CD4-positive, alpha-beta T cell treated with Interferon alpha-2 for 1 hour (primary cell): ENCODE results near the gene CD47.

Experiments
- DNase-seq, 2 donors: peaks; one replicate each; pipeline ENCODE4 v3.0.0-alpha.2; 2020 to 2022

Gene CD47

DNA sequence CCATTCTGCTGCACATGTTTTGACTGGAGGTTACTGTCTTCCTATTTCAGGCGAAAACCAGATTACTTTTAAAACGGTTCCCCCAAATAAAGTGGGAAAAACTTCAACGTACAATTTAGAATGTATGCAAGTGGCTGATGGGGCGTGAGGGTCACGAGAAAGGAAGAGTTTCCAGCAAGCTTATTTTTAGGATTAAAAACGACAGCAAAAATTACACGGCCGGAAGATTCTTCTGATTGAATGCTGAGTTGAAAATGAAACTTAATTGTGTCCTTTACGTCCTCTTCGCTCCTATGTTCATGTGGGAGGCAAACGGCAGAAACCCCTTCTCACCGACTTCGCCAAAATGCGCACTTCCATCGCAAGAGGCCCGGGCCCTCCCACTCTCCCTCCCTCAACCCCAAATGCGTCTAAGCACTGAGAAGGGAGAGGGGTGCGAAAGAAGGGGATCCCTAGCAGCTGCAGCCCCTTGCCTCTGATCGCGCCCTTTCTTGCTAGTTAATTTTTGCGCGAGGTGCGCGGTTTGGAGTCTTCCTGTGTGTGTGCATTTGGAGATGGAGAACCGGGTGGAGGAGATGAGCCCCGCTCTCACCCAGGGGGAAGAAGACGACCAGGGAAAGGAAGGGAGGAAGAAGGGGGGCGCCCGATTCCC lies 656 bp downstream of the CD47 start:
- DNase-seq = peak; percentile 72 to 74

DNA sequence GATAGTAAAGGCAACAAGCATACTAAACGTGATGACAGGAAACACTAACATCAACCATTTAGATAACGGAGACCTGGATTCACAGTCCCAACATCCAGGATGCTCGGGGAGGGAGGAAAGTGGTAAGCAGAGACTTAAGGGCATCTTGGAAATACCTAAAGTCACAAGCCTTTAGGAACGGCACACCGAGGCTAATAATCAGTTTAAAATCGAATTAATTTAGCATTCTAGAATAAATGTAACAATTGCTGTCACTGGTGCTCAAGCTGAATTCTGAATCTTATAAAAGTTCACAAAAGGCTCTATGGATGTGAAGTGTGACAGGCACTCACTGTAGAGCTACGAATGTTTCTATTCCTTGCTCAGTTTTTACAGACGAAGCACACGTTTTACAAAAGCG lies 1.3 kb downstream of the CD47 start:
- DNase-seq = no peak

DNA sequence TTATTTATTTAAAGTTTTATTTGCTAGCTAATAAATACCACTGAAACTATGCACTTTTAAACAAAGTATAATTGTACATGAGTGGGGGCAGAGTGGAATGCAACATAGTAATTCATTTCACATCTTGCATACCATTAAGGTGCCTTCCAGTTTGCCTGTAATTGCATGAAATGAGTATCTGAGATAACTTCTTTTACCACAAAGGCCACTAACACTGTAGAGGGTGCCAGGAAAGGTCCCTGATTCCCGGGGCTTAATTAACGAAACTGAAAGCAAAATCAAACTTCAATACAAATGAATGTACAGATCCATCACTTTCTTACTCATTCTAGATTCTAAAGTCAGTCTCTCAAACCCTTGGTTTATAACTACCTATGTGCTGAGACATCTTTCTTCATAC lies 2.1 kb downstream of the CD47 start:
- DNase-seq = peak; percentile 45 to 83

DNA sequence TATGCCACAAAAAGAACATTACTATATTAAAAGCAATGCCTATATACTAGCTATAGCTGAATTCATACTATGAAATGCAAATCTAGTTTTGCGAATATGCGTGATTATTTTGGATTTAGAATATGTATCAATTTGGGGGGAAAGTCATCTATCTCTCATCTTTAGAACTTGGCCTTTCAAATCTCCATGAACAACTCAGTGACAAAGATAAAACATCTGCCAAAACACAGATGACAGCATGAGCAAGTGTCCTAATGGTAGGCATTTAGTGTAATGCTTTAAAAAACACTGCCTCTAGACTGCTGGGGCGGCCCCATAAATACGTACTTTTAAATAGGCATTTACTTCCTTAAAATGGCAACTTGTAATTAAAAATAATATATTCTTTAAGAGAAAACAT lies 2.7 kb downstream of the CD47 start:
- DNase-seq = no peak

DNA sequence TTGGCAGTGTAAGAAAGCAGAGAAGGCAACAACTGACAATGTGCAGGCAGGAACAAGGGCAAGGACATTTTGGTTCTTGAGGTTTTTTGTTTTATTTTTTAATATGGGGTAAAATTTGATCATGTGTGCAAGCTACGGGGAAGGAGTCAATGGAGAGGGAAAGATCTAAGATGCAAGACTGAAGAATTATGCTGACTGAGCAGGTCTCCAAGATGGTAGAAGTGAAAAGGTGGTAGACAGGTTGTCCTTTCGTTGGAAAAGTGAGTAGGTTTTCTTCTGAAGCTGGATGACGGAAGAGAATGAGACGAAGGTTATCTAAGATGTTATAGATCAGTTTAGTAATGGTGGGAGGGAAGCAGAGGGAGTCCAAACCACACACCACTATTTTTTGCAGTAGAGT lies 4.2 kb downstream of the CD47 start:
- DNase-seq = no peak

DNA sequence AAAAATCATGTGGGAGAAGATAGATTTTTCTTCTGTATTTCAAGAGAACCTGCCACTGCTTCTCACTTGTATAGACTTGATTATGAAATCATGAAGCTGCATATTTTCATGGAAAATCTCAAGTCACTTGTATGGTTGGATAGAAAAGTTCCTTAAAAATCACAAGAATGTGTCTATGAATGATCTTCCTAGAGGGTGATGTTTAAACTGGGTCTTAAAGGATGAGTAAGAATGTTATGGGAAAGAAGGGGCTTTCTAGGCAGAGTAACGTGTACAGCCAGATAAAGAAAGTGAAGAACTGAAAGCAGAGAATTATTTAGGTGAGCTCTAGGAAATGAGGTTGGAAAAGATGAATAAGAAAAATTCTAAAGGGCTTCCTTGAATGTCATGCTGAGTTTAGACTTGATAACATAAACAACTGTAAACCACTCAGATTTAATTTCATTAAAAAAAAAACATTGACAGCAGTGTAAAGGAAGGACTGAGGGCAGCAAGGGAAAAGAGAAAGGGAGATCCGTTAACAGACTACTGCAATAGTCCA lies 5.0 kb downstream of the CD47 start:
- DNase-seq = no peak

DNA sequence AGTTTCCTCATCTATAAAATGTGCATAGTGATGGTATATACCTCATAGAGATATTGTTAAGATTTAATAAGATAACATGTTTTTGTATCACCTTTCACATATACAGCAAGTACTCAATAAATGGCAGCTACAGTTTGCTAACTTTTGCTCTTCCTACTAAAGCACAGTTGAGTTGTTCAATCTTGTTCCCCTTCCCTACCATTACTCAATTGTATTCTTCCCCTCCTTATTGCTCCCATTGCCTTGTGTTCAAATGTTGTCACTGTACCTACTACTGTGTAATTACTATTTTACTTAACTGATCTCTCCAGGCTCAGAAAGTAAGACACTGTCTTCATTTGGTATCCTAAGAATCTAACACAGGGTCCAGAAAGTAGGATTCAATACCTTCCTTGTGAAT lies 5.5 kb downstream of the CD47 start:
- no peak for DNase-seq

DNA sequence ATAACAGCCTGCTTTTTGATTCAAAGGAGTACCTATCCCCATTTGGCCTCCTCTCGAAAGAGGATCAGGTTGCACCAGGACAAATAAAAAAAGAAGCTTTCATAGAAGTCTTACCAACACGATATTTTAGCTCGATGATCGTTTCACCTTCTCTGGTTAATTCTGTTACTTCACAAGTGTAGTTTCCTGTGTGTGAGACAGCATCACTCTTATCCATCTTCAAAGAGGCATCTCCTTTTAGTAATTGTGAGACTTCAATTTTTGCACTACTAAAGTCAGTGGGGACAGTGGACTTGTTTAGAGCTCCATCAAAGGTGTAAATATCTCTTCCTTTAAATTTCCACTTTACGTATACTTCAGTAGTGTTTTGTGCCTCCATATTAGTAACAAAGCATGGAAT lies 11.0 kb downstream of the CD47 start:
- DNase-seq = no peak

DNA sequence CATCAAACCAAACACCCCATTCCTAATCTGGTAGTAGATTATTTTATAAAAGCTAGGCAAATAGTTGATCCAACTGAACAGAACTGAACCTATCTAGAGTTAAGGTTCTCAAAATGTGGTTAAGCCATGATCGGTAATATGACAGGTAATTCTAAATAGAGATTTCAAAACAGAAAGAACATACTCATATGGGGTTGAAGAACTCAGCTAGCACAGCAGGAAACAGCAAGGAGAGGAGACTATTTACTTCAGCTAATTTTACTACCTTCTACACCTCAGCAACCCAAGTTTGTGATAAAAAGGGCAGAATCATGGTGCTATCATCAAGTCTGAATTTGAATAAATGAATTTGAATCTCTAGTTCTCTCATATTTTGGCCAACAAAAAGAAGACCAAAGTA lies 11.8 kb downstream of the CD47 start:
- DNase-seq = no peak

DNA sequence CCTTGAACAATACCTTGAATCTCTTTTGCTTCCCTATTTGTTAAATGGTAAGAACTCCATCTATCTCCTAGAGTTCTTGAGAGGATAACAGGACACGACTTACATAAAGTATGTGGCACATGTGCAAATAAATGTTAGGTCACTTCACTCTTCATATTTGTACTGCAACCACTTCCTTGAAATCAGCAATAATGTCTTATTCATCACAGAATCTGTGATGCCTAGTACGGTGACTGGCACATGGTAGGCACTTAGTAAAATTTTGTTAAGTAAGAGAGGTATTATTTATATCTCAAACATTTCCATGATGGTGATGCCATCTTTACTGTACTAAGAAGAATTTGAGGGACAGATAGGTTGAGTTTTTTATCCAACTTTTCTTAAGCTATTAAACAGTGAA lies 14.3 kb downstream of the CD47 start:
- no peak for DNase-seq

DNA sequence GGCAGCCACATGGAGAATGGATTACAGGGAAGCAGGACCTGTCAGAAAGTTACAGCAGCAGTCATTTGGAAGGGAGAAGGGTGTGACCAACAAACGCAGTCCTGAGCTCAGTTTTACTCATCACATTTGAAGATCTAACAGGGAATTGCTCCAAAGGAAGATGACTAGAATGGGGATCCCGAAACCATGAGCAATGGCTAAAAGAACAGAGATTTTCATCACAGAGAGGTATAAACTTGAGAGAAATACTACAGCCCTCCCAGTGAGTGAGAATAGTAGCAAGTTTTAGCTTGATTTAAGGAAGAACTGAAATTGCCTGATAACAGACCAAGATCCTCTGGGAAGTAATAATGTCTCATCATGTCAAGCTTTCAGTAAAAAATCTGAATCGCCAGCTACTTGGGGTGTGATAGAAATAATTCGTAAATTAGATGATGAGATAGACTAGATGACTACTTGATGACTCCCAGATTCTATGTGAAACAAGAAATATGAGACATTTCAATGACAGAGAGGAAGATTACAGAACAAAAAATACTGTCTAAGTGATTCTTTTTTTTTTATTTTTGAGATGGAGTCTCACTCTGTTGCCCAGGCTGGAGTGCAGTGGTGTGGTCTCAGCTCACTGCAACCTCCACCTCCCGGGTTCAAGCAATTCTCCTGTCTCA lies 16.9 kb downstream of the CD47 start:
- no peak for DNase-seq

DNA sequence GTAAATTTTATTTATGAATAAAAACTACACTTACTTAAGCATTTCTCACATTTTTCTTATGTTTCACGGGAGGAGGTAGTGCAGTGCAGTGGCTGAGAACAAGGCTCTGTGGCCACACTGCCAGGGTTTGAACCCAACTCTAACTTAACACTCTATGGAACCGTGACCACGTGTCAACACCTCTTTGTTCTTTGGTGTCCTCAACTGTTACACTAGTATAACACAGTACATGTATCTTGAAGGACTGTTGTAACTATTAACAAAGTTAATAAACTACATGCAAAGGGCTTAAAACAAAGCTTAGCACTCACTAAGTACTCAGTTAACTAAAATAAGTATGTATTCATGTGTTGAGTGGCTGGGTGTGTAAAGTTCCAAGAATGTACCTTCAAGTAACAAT lies 19.5 kb downstream of the CD47 start:
- DNase-seq = peak in 1 of 2 donors; percentile 36

DNA sequence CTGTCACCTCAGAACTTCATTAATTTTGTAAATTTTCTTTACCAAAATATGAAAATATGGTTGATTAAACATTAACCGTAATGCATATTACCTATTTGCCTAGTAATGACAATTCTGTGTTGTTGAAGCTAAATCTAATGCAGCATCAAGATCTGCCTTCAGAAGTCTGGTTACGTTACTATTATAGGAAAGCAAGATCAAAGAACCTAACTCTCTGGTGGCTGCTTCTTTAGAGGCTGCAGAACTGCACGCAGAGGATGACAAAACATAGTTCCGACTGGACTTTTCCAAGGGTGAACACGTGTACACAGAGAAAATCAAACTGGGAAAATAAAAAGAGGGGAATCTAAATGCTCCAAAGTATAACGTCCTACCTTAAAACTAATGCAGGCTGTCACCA lies 20.5 kb downstream of the CD47 start:
- DNase-seq = no peak

DNA sequence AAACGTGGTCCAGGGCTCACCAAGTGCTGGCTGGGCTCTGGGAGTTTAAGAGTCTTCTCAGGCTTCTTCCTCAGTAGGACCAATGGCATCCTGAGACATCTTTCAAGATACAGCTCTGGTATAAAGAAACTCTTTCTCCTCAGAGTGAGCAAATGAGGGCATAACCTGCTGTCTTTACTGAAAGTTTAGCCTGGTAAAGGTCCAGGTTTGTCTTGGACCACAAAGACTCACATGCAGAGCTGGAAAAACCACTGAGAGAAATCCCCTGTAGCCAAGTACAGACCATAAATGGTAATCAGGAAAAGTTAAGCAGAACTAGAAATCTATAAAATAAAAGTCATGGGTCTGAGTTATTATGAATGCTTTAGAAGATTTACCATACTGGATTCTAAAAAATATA lies 23.1 kb downstream of the CD47 start:
- DNase-seq = no peak

DNA sequence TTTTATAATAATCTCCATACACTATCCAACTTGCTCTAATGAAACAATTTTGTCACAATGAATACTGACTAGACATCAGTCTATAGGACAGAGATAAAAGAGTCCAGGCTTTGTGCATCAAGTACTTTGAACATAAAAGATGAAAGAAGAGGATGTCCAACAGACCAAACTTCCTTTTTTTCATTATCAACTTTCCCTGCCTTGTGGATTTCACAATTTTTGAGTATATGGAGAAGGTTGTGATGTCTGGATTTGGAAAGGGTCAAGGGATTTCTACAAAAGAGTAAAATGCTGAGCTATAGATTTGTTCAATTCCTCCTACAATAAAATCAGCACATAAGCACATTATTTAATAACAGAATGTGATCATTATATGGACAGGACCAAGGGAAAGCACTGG lies 25.7 kb downstream of the CD47 start:
- DNase-seq = no peak

DNA sequence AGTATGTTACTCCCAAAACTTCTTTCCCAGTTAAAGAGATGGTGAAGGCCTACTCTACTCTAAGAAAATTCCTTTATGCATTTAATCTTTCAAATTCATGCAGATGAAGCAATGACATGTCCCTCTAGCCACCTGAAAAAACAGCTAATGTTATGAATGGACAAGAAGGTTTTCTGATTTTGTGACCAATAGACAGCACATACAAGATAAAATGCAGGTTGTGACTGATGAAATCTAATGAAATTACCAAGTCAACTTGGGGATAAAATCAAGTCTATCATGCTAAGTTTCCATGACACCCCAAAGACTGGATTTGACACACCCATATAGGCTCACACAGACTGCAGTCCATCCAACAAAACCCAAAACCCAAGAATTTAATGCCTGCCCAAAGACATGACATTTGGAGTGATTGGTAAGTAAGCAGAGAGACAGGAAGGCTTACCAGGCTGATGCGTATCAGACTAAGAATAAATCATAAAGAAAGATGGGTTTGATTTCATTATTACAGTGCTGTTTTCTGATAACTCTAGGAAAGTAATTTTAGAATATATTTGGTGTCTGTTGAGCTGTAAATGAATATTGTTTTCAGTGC lies 26.4 kb downstream of the CD47 start:
- DNase-seq = no peak

DNA sequence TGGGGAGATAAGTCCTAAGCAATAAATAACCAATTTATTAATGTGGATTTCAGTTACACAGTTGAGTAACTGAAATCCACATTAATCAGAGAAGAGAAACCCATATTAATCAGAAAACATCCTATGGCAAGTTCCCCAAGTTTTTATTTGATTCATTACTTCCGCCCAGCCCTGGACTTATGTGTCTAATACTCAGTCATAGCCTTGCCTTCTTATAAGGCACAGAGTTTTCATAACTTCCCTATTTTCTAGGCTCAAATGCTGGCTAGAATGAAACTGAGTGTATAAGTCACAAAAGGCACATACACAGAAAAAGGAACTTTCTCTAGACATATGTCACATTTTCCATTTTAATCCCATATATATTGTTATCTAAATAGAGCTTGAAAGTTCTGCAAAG lies 28.8 kb downstream of the CD47 start:
- DNase-seq = peak in 1 of 2 donors; percentile 6

DNA sequence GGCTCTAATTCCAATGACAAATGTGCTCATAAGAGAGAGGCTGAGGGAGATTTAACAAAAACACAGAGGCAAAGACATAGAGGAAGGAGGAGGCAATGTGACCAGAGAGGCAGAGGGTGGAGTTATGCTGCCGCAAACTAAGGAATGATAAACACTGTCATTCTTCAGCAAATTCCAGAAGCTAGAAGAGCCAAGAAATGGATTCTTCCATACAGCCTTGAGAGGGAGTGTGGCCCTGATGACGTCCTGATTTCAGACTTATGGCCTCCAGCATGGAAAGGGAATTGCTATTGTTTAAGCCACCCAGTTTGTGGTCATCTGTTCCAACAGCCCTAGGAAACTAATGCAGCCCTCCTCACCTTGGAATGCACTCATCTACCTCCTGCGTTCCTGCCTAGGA lies 30.5 kb downstream of the CD47 start:
- no peak for DNase-seq

DNA sequence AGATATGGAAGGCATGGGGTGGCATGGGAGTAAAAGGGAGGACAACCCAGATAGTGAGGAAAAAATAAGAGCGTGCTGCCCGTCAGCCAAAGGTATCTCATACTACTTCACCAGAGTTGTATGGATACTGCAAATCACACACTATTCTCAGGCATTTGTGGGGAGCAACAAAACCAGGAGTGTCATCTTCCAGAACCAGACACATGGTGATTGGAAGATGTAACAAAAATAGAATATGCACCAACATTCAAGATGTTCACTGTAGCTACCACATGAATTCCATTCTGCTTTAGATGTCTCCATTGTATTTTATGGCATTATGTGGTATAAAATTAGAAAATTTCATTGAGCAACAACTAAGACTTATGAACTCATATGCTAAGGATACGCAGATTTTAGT lies 34.9 kb downstream of the CD47 start:
- DNase-seq = no peak

DNA sequence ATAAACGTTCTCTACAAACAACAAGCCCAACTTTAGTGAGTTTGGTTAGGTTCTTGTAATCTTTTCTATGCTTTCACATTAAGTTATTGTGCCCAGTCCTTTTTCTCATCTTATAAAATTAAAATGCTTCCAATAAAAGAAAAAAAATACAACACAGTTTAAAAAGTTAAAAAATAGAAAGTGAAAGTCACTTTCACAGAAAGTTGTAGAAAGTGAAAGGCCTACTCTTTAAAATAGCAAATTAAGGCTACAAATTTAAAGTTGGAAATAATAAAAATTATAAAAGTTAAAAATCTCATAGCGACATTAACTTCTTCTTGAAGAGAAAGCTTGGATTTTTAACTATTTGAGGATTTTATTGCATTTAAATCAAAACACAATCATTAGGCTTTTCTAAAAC lies 35.9 kb downstream of the CD47 start:
- DNase-seq = no peak

DNA sequence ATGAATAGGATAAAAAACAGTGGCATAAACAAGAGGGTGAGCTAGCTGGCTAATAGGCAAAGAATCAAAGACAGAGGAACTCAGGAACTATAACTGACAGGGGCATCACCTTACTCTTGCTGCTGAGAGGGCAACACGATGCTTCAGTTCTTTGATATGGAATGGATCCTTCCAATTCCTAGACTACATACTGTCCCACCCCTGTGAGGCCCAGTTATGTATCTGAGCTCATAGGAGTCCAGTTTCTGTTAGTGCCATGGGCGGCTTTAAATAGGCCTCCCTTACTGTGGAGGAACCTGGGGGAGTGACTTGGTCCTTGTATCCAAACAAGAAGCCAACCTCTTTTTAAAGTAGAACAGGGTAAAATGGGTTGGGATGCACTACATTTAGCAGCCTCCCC lies 37.3 kb downstream of the CD47 start:
- no peak for DNase-seq

DNA sequence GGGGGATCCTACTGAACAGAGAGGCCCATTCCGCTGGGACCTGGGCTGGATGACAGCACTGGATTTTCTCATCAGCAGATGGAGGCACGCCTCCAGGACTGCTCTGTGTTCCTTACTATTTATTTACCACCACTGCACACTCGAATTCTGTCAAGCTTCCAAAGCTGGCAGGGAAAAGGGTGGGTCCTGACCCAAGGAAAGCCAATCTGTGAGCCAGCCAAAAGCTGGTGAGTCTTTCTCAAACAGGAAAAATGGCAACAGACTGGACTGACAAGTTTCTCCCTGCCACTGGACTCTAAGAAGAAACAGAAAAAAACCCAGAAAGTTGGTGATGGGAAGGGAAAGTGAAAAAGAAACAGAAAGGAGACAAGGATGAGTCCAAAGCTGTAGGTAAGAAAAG lies 37.8 kb downstream of the CD47 start:
- DNase-seq = no peak

DNA sequence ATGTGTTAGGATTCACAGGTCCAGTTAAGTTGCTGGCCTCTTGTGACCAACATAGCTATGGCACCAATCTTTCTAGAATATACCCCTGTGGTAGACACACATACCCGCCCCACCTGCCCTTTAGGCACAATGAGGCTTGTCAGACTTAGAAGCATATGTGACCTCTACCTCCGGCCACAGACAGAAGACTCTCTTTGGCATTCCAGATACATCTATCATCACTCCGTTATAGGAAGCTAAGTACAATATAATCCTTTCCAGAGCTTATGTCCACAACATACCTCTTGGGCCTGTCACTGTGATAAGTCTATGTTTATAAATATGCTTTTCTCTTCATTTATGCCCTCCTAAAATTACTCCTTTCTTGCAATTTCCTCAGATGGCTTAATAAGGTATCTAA lies 39.8 kb downstream of the CD47 start:
- no peak for DNase-seq

DNA sequence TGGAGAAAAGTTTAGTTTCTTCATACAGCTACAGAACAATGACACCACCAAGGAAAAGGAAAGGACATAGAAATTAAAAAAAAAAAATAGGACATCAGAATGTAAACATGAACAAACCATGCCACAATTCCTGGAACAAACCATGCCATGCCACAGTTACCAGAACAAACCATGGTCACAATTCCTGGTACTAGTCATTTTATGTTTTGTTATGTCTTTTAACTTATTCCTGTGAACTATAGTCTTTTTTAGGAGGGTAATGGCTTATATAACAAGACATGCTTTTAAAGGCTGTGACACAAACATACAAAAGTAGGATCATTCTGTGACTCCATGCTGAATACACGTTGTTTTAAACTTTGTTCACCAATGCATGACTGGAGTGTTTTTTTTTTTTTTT lies 42.8 kb downstream of the CD47 start:
- DNase-seq = no peak

DNA sequence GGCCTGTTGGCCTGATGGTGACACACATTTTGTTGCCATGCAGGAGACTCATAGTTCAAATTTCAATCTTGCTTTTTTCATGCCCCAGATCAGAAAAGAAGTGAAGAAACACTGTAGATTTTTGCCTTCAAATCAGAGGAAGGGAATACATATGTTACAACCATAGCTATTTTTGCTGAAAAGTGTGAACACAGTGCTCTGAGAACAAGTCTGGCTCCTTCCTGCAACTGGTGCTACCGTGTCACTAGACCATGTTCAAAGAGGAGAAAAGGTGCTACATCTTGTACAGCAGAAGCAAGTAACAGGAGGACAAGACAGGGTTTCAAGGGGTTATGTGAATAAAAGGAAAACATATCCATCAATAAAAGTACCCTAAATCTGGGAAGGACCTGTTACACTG lies 44.6 kb downstream of the CD47 start:
- DNase-seq = no peak
